Sigmoid colon (tissue), 4 donors: ENCODE data around the gene MED19.

Experiments
- EP300 ChIP-seq, 4 donors: sonication (generic); formaldehyde crosslinking; IDR thresholded peaks; one replicate each; pipeline ENCODE4 v1.6.1; 2017; ENCODE audit warnings: antibody characterized with exemption in 4 of 4
- POLR2A ChIP-seq, 2 donors: fragments of 450-650 bp; IDR thresholded peaks; one replicate each; pipeline ENCODE4 v1.6.1; 2016; ENCODE audit warnings: antibody characterized with exemption in 2 of 2, mild to moderate bottlenecking in 2 of 2, moderate library complexity in 2 of 2
- TF ChIP-seq, protein P1 (sequence below), 4 experiments: fragments of 450-650 bp in 3 of 4; fragments of 200-600 bp in 1 of 4; IDR thresholded peaks; one replicate each; pipeline ENCODE4 v1.5.1; 2016 to 2019; ENCODE audit warnings: antibody characterized with exemption in 4 of 4, mild to moderate bottlenecking in 3 of 4, moderate library complexity in 2 of 4

DNA sequence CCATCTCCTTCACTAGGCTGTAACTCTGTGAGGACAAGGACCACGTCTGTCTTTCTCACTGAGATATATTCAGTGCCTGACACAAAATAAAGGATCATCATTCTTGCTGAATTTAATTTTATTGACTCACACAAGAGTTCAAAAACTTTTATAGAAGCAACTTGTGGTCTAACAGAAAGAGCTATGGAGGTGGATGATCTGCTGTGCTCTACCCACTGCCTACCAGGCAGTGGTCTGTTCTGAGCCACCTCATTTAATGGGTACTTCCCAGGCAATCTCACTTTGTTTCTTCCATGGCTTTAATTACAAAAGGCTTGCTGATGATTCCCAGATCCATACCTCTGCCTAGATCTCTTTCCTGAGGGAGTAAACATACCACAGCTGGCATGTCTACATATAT lies 34.9 kb upstream of the MED19 start:
- TF ChIP-seq, protein P1, sequence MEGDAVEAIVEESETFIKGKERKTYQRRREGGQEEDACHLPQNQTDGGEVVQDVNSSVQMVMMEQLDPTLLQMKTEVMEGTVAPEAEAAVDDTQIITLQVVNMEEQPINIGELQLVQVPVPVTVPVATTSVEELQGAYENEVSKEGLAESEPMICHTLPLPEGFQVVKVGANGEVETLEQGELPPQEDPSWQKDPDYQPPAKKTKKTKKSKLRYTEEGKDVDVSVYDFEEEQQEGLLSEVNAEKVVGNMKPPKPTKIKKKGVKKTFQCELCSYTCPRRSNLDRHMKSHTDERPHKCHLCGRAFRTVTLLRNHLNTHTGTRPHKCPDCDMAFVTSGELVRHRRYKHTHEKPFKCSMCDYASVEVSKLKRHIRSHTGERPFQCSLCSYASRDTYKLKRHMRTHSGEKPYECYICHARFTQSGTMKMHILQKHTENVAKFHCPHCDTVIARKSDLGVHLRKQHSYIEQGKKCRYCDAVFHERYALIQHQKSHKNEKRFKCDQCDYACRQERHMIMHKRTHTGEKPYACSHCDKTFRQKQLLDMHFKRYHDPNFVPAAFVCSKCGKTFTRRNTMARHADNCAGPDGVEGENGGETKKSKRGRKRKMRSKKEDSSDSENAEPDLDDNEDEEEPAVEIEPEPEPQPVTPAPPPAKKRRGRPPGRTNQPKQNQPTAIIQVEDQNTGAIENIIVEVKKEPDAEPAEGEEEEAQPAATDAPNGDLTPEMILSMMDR (IDR thresholded peaks at IDR 0.05): no peak
- no peak for TF ChIP-seq EP300 (IDR thresholded peaks at IDR 0.05)
- no peak for TF ChIP-seq POLR2A (IDR thresholded peaks at IDR 0.05)
